Measurements from ENCODE around the gene DENND6B.

GRCh38 chr22:50315289-50316113, 11.3 kb downstream of the DENND6B start:
- TF ChIP-seq CTCF (IDR thresholded peaks at IDR 0.05; ENCODE audit: low read depth, low read length), result no peak
- no peak for TF ChIP-seq POLR2A (IDR thresholded peaks at IDR 0.05; ENCODE audit: extremely low read depth, insufficient read length)
- no peak for TF ChIP-seq MYC (IDR thresholded peaks at IDR 0.05; ENCODE audit: low read depth, low read length)
- TF ChIP-seq MAX (IDR thresholded peaks at IDR 0.05; ENCODE audit: low read depth, low read length), result no peak
